Activated naive CD8-positive, alpha-beta T cell (primary cell): ENCODE measurements around the gene FLRT1.
A peak's percentile ranks its signal among the peaks of the same experiment; 100 is the strongest.

Source experiments
- H3K27ac Mint-ChIP-seq: one replicate; pipeline ENCODE4 v1.8.0; 2021; ENCODE audit warnings: mixed read lengths
- H3K27me3 Mint-ChIP-seq: one replicate; pipeline ENCODE4 v1.8.0; 2021; ENCODE audit warnings: mixed read lengths
- H3K36me3 Mint-ChIP-seq: one replicate; pipeline ENCODE4 v1.8.0; 2021; ENCODE audit warnings: mixed read lengths
- H3K4me1 Mint-ChIP-seq: one replicate; pipeline ENCODE4 v1.8.0; 2021; ENCODE audit warnings: low read depth, mixed read lengths
- H3K4me3 Mint-ChIP-seq: one replicate; pipeline ENCODE4 v1.8.0; 2021; ENCODE audit warnings: mild to moderate bottlenecking, mixed read lengths
- H3K9me3 Mint-ChIP-seq: one replicate; pipeline ENCODE4 v1.8.0; 2021; ENCODE audit warnings: low read depth, mixed read lengths

Gene FLRT1

GRCh38 chr11:64001484-64002420, 34.0 kb upstream of the FLRT1 start:
- peaks cover 3% of the 10 kb centered on the region for H3K27me3 Mint-ChIP-seq
- H3K27ac Mint-ChIP-seq: no peak overlapping the region
- H3K9me3 Mint-ChIP-seq: no peaks in the 10 kb centered on the region
- no peaks in the 10 kb centered on the region for H3K36me3 Mint-ChIP-seq
- no peak overlapping the region for H3K4me3 Mint-ChIP-seq
- H3K4me1 Mint-ChIP-seq: peaks cover 8% of the 10 kb centered on the region

DNA sequence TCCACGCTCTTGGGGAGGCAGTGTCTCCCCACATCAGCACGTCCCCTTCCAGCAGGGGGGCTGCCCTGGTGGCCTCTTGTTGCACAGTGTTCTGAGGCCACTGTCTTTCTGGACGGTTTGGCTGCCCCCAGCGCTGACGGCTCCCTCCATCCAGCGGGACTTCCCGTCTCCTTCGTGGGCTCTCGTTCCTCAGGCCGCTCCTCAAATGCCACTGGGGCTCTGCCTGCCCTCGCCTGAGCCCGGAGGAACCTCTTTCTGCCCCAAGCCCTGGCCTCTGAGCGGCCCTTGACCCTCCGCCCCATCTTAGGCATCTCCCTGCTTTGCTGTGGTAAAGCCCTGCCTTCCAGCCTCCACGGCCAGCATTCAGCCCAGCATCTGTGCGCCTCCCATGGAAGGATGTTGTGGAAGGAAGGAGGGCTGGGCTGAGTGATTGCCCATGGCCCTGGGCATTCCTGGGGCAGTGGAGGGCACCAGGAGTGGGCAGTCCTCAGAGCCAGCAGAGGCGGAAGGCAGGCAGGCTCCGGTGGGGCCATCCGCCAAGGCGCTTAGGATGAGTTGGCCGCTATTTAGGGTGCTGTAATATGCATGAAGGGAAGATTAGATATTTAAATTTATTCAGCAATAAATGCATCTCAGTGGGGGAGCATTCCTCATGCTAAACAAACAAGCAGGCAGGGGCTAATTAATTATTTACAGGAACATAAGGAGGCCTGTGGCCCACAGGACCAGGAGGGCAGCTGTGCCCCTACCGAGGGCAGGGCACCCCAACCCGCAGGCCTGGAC, 31.7 kb upstream of the FLRT1 start:
- no peaks in the 10 kb centered on the region for H3K36me3 Mint-ChIP-seq
- no peak overlapping the region for H3K27ac Mint-ChIP-seq
- no peaks in the 10 kb centered on the region for H3K9me3 Mint-ChIP-seq
- peaks cover 12% of the 10 kb centered on the region for H3K27me3 Mint-ChIP-seq
- H3K4me1 Mint-ChIP-seq: peaks cover 15% of the 10 kb centered on the region
- H3K4me3 Mint-ChIP-seq: no peak overlapping the region

GRCh38 chr11:64004590-64004984, 31.1 kb upstream of the FLRT1 start:
- H3K4me1 Mint-ChIP-seq: peaks cover 15% of the 10 kb centered on the region
- no peak overlapping the region for H3K4me3 Mint-ChIP-seq
- H3K36me3 Mint-ChIP-seq: no peaks in the 10 kb centered on the region
- H3K27ac Mint-ChIP-seq: no peak overlapping the region
- no peaks in the 10 kb centered on the region for H3K9me3 Mint-ChIP-seq
- peaks cover 12% of the 10 kb centered on the region for H3K27me3 Mint-ChIP-seq

DNA sequence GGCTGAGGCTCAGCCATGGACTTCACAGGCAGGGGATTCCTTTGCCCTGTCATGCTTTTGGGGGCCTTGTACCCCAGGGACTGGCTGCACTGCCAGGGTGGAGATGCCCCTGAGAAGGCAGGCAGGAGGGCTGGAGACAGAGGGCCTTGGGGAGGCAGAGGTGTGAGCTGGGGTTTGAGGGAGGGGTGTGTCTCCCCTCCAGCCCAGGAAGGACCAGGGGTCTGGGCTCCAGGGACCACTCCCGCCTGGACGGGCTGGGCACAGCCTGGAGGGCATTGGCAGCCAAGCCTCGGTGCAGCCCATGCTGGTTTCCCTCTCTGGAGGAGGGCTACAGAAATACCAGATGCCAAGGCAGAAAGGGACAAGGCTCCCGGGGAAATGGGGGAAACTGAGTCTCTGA, 30.0 kb upstream of the FLRT1 start:
- H3K4me3 Mint-ChIP-seq: no peak overlapping the region
- H3K9me3 Mint-ChIP-seq: no peaks in the 10 kb centered on the region
- H3K27me3 Mint-ChIP-seq: peaks cover 12% of the 10 kb centered on the region
- H3K36me3 Mint-ChIP-seq: no peaks in the 10 kb centered on the region
- H3K4me1 Mint-ChIP-seq: peaks cover 15% of the 10 kb centered on the region
- no peak overlapping the region for H3K27ac Mint-ChIP-seq

DNA sequence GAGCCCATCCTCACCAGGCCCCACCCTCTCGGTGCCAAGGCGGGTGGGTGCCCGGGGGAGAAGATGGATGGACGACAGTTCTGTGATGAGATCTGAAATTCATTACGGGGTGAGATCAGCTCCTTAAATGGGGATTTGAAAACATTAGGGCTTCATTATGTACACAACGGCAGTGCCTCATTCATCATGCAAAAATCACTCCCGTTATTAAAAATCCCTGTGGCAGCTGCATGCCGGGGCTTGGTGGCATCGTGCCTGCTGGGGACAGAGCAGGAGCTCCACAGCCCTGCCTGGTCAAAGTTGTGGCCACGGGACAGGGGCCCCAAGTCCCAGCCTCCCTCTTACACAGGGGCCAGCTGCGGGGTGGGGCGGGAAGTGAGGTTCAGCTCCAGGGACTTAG, 29.3 kb upstream of the FLRT1 start:
- Mint-ChIP-seq H3K4me3 (no peak overlapping the region), H3K9me3 (no peaks in the 10 kb centered on the region), H3K27me3 (peaks cover 12% of the 10 kb centered on the region), H3K27ac (no peak overlapping the region), H3K4me1 (peaks cover 15% of the 10 kb centered on the region), H3K36me3 (peaks cover under 1% of the 10 kb centered on the region)

DNA sequence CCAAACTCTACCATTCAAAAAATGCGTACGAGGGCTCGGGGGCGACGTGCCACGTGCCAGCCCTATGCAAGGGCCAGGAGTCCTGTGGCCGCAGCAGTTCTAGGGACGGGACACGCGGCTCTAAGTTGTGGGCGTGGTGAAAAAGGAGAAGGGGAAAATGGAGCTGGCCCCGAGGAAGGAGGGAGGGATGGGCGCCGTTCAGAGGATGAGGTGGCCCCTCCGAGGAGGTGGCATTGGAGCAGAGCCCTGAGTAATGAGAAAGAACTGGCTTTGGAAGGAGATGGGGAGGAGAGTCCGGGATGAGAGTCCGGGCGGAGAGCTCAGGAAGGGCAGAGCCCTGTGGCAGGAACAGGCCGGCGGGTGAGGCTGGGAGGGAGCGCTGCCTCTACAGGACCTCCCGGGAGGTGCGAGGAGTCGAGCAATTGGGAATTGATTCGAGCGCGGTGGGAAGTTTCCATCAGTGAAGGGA, 28.5 kb upstream of the FLRT1 start:
- H3K27me3 Mint-ChIP-seq: peaks cover 12% of the 10 kb centered on the region
- no peak overlapping the region for H3K27ac Mint-ChIP-seq
- H3K4me1 Mint-ChIP-seq: peaks cover 11% of the 10 kb centered on the region
- no peaks in the 10 kb centered on the region for H3K9me3 Mint-ChIP-seq
- H3K4me3 Mint-ChIP-seq: peak overlapping the region; percentile 53
- peaks cover 3% of the 10 kb centered on the region for H3K36me3 Mint-ChIP-seq

DNA sequence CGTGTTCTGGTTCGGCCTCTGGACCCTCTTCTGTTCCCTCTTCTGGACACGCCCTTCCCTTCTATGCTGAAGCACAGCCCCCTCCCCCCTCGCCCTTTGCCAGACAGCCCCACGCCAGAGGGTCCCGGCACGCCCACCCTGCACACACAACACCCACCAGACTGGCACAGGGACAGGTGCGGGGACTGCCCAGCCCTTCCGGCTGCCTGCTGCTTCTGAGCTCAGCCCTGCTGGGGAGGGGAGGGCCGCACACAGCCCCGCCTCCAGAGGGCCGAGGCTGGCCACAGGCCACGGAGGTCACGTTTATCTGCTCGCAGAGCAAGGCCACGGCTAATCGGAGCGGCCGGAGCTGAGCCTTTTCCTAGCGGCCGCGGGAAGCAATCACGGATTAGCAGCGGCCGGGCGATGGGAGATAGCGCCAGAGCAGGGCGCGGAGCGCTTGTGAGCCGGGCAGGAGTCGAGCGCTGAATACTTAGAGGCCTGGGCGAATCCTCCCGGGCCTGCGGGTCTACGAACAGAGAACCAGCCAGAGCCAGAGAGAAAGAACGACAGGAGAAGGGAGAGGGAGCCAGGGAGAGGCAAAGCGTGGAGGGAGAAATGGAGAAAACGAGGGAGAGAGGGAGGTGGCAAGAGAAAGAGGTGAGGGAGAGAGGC, 28.0 kb upstream of the FLRT1 start:
- Mint-ChIP-seq H3K27ac (no peak overlapping the region), H3K27me3 (peaks cover 12% of the 10 kb centered on the region), H3K4me1 (peaks cover 11% of the 10 kb centered on the region), H3K4me3 (peak overlapping the region; percentile 32), H3K36me3 (peaks cover 3% of the 10 kb centered on the region), H3K9me3 (no peaks in the 10 kb centered on the region)

GRCh38 chr11:64008283-64008913, 27.3 kb upstream of the FLRT1 start:
- Mint-ChIP-seq H3K9me3 (no peaks in the 10 kb centered on the region), H3K4me1 (peaks cover 11% of the 10 kb centered on the region), H3K27me3 (peaks cover 12% of the 10 kb centered on the region), H3K27ac (no peak overlapping the region), H3K4me3 (peak overlapping the region; percentile 32), H3K36me3 (peaks cover 3% of the 10 kb centered on the region)

GRCh38 chr11:64008914-64009633, 26.7 kb upstream of the FLRT1 start:
- Mint-ChIP-seq H3K27me3 (peaks cover 12% of the 10 kb centered on the region), H3K27ac (no peak overlapping the region), H3K9me3 (no peaks in the 10 kb centered on the region), H3K4me3 (no peak overlapping the region), H3K4me1 (peaks cover 11% of the 10 kb centered on the region), H3K36me3 (peaks cover 3% of the 10 kb centered on the region)

DNA sequence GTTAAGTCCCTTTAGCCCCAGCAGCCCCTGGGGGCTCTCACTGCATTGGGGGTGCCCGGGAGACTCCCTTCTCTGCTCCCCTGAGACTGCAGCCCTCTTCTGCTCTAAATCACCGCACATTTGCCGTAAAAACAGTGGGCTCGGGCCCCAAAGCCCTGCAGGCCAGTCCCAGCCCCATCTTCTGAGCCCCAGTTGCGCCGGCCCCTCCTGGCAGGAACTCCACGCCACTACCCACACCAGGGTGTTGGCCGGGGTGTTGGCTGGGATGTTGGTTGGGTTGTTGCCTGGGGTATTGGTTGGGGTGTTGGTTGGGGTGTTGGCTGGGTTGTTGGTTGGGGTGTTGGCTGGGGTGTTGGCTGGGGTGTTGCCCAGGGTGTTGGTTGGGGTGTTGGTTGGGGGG, 26.0 kb upstream of the FLRT1 start:
- H3K4me3 Mint-ChIP-seq: no peak overlapping the region
- H3K9me3 Mint-ChIP-seq: no peaks in the 10 kb centered on the region
- peaks cover 3% of the 10 kb centered on the region for H3K36me3 Mint-ChIP-seq
- H3K27ac Mint-ChIP-seq: no peak overlapping the region
- H3K4me1 Mint-ChIP-seq: peaks cover 11% of the 10 kb centered on the region
- peaks cover 12% of the 10 kb centered on the region for H3K27me3 Mint-ChIP-seq

- H3K4me1 Mint-ChIP-seq: peaks cover 11% of the 10 kb centered on the region
- peaks cover 3% of the 10 kb centered on the region for H3K36me3 Mint-ChIP-seq
- peaks cover 12% of the 10 kb centered on the region for H3K27me3 Mint-ChIP-seq
- no peaks in the 10 kb centered on the region for H3K9me3 Mint-ChIP-seq
- no peak overlapping the region for H3K27ac Mint-ChIP-seq
- H3K4me3 Mint-ChIP-seq: no peak overlapping the region
These were observed 24.9 kb upstream of the FLRT1 start for GRCh38 chr11:64010783-64011182.

- H3K4me1 Mint-ChIP-seq: peaks cover 11% of the 10 kb centered on the region
- H3K9me3 Mint-ChIP-seq: no peaks in the 10 kb centered on the region
- H3K36me3 Mint-ChIP-seq: peaks cover 3% of the 10 kb centered on the region
- H3K27ac Mint-ChIP-seq: no peak overlapping the region
- no peak overlapping the region for H3K4me3 Mint-ChIP-seq
- peaks cover 9% of the 10 kb centered on the region for H3K27me3 Mint-ChIP-seq
These were observed 24.4 kb upstream of the FLRT1 start for GRCh38 chr11:64011371-64011770.

GRCh38 chr11:64013141-64013896, 22.4 kb upstream of the FLRT1 start:
- no peaks in the 10 kb centered on the region for H3K9me3 Mint-ChIP-seq
- no peak overlapping the region for H3K27ac Mint-ChIP-seq
- no peak overlapping the region for H3K4me3 Mint-ChIP-seq
- peaks cover 3% of the 10 kb centered on the region for H3K36me3 Mint-ChIP-seq
- peaks cover 3% of the 10 kb centered on the region for H3K27me3 Mint-ChIP-seq
- no peaks in the 10 kb centered on the region for H3K4me1 Mint-ChIP-seq
